HG03432 (cell line): ENCODE measurements around the gene PPFIA4.

Experiments used
- ATAC-seq: cut with Tn5 transposase; IDR thresholded peaks from one replicate; pipeline ENCODE4 v1.9.1; 2021; ENCODE audit warnings: mild to moderate bottlenecking, moderate library complexity; ENCODE audit not compliant: unreplicated experiment

PPFIA4 gene

DNA sequence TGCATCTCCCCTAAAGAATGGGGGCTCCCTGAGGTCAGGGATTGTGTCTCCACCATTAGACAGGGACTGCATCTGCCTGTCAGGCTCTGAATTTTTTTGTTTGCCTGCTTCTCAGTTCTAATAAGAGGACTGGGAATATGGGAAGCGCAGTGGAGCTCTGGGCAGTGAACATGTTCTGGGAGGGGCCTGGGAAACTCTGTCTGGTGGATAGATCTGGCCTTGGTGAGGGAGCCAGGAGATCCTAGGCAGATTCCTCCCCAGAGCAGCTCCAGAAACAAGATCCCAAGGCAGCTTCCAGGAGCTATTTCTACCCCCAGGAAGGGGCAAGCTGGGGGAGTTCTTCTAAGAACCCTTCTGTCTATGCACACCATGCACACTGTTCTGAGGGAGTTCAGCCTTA, 72.2 kb downstream of the PPFIA4 start:
- ATAC-seq, result no peak

DNA sequence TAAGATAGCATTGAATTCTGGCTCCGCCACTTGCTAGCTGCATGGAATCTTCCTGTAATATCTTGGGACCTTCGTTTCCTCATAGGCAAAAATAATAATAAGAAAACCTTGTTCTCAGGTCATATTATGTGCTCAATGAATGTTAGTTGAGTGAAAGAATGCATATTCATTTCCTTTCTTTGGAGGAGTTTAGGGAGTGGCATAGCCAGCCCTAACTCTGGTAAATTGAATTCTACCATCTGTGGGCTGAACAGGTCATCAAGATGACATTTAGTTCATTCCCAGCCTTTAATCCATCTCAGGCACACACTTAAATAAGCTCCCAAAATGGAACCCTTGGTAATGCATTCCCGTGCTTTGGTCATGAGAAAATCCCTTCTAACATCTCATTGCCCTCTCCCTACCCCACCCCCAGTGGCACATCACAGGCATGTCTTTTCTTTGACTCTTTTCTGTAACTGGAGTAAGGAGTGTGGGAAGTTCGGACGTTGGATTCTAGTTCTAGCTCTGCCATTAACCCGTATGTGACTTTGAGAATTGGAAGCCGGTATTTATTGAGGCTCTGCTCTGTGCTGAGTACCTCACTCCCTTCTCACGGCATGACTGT, 72.7 kb downstream of the PPFIA4 start:
- ATAC-seq, result no peak

DNA sequence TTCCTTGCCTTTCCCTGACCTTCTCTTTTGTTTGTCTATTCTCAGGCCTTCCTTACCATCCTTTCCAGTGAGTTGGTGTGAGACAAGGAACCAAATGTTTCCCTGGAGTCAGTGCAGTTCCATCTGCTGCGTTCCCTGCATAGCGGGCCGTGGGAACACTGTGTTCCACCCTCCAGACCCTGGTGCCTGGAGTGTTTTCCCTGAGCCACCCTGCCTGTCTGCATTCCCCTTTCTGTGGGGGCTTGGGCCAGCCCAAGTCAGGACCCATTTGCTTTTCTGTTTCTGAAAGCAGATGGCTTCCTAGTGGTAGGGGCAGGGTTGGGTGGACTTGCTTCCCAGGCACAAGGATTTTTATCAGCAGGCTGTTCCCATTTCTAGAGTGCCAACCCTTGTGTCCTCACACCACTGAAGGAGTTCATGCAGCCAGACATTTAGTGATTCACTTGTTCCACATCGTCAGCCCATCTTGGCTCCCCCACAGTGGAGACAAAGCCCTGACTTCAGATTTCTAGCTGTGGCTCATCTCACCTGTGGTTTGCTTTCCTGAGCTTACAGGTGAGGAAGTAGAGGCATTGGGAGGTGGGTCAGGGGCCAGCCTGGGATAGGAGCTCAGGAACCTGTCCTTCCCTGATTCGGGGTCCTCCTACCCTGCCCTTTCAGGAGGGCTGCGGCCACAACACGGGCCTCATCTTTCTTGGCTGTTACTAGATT, 73.7 kb downstream of the PPFIA4 start:
- no peak for ATAC-seq

DNA sequence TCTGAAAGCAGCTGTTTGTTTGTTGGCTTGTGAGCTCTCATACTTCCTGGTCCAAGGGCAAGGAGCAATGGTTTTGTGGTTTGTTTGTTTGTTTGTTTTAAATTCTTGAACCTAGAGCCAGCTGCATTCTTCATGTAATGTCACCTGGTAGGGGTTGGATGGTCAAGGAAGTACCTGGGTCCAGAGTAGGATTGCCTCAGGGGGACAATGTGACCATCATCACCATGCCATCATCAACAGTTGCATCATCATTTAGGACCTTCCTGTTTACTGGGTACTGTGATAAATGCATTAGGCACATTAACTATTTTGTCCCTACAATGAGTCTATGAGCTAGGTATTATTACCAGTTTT, 74.2 kb downstream of the PPFIA4 start:
- ATAC-seq, result no peak

DNA sequence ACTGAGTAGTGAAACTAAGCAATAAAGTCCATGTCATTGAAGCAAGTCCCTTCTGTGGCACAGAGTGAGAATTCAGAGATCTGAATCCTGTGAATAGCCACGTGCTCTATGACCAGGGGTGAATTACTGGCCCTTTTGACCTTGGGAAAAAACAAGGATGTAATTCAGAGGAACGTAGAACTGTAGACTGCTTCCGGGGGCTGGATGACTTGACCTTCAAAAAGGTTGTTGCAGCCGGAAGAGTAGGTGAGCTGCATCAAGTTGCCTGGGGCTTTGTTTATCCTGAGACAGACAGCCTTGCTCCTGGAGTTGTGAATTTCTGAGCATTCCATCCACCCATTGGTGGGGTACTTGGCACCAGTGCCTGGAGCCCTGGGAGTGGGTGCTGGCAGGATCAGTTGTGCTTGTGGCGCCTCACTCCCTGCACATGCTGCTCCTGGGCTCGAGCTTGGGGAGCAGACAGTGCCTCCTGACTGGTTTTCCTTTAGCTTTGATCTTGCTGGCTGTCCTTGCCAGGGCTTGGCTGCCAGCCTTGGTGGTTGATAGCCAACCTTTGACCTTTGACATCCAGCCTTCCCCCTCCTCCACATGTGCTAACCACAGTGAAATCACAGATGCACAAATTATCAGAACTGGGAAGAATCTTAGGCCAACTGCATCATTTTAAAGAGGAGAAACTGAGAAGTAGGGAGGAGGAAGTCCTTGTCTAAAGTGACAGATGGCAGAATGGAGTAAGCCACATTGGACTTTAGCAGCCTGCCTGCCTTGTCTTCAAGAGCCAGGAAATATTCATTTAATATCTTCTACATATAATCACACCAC, 75.7 kb downstream of the PPFIA4 start:
- no peak for ATAC-seq

DNA sequence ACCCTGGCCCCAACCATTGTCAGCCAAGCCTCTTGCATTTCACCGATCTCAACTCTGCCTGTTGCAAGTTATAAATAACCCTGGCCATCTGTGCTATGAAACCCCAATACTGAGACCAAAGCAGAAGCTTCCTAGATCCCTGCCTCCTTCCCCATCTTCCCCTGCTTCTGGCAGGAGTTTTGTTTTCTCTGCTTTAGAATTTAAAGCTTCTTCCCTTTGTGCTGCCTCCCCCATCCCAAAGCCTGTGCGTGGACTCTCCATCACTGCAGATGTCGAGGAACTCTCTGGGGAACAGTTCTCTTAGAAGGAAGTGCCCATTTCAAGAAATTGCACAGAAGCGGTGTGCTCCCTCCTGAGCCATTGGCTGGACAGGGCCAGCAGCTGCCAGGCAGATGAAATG, 76.9 kb downstream of the PPFIA4 start:
- no peak for ATAC-seq

DNA sequence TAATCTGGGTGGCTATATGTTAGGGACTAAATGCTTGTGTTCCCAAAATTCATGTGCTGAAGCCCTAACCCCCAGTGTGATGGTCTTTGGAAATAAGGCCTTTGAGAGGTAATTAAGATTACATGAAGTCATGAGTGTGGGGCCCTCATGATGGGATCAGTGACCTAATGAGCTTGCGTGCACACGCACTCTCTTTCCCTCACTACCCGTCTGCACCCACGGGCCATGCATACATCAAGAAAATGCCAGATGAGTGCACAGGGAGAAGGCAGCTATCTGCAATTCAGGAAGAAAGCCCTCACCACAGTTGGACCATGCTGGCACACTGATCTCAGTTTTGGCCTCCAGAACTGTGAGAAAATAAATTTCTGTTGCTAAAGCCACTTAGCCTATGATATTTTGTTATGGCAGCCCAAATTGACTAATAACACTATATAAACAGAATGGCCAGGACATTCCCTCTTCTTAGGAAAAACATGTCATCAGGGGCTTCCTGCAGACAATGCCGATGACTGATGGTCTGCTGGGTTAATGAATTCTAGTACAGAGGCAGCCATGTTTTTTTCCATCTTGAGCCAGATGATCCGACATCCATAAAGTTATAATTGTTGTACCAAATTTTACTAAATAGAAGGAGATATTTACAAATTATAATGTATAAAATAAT, 77.7 kb downstream of the PPFIA4 start:
- ATAC-seq, result no peak

DNA sequence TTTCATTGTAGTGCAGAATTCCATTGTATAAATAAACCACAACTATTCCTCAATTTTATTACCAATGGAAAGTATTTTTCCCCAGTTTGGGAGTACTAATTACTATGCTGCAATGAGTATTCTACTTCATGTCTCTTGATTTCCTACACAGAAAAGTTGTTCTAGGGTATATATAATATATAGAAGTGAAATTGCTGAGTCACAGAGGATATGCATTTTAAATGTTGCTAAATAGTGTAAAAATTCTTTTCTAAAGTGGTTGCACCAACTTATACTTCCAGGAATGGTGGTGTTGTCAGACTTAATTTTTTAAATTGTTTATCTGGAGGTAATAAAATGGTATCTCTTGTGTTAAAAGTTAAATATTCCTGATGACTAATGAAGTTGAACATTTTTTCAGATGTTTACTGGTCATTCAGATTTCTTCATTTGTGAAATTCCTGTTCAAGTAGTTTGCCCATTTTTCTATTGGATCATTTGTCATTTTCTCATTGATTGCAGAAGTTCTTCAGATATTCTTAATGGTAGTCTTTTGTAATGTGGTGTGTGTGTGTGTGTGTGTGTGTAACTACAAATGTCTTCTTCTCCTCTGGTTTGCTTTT, 78.6 kb downstream of the PPFIA4 start:
- ATAC-seq, result no peak

DNA sequence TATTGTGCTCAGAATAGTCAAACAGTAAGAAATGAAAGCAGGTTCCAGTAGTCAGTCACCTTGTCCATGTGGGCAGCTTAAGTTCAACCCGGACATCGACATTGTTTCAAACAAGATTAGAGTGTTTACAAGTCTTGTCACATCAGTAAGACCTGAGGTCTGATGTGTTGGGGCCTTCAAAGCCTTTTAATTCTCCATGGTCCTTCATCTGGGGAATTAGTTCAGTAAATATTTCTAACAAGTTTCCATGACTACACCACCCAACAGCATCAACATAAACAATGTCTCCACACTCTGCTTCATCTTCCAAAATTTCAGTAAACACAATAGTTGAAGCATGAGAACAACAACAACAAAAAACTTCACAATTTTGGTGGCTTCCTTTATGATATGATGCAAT, 86.2 kb downstream of the PPFIA4 start:
- no peak for ATAC-seq

DNA sequence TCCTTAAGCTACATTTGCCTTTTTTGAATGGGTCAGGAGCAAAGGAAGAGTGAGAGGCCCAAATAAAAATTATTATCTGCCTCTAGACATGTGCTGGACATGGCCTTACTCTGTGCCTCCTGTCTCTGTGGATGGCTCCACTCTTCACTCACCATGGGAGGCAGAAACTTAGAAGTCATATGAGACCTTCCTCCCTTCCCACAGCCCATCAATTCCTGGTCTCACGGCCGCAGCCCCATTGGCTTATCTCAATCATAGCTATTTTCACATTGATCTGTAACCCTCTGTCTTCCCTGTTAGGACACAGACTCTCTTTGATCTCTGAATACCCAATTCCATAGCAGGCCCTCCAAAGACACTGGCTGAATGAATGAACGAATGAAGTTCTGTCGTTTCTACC, 87.0 kb downstream of the PPFIA4 start:
- ATAC-seq, result no peak

DNA sequence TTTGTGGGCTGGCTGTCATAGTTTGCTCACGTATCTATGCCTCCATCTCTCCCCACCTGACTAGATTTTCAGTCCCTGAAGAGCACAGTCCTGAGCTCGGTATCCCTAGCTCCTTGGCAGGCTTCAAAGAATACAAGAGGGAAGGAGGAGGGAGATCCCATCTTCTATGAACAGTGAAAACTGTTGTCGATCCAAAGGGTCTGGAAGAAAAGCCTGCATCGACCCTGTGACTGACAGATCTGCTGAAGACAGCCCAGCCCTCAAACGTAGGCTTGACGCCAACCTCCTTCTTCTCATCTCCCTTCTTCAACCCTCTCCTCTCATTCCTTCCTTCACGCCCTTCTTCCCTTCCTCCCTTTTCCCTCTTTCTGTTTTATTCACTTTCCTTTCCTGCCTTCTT, 87.9 kb downstream of the PPFIA4 start:
- no peak for ATAC-seq

DNA sequence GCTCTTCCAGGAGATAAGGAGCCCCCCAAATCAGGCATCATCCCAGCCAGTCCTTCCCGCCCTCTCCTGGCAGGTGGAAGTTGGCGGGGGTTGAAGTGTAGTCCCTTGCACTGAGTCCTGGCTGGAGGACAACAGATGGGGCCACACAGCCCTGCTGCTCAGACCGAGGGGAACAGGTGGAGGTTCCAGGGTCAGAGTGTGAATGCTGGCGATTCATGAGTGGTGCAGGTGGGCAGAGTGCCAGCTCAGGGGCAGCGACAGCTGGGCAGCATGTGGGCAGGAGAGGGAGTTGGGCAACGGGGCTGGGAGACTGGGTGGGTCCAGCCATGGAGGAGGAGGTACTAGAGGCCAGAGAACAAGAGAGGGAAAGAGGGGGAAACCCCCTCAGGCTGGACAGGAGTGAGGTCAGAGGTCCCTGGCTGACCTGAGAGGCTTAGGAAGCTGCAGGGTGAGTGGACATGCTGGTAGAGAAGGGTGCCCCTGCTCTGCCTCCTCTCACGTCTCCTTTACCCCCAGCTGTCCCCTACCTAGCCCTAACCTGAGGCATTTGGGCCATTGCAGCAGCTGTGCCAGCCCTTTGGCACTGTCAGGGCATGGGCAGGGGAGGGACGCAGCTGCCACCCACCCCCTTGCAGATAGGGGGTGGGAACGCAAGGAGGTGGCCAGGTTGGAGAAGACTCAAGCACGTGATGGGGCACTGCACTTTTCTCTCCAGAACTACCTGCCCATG, 90.0 kb downstream of the PPFIA4 start:
- ATAC-seq, result no peak

DNA sequence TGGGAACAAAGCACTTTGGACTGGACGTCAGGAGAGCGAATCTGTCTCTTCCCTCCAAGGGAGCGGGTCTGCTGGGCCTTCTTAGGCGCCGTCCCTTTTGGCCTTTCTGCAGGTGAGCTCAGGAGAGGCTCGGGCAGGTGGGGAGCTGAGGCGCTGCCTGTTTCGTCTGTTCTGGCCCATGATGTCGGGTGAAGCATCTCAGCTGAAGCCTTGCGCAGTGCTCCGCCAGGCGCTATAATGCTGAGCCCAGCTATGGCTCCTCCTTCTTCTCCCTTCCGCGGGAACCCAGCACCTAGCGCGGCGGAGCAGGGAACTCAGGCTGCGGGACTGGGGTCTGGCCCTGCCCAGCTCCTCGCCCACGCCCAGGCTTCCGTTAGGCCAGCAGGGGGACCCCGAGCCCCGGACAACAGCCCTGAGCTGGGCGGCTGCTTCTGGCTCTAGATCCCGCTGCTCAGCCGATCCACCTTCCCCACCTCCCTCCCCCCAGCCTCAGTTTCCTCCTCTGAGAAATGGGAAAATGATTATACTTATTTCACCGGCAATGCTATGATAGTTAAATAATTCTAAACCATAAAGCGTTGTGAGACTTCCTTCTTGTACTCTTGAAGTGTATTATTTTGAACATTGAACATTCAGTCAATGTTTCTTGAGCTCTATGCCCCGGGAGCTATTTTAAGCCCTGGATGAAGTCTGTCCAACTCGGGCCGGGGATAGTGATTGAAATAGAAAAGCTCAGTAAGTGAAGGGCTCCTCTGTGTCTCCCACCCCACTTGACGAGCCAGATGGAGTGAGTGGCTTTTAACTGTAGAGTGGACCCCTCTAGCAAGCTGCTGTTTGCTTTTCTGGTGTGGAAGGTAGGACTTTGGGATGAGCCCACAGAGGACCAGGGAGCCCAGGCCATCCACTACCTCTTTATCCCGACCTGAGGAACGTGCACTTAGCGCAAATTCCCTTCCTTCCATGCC, 91.6 kb downstream of the PPFIA4 start:
- no peak for ATAC-seq

DNA sequence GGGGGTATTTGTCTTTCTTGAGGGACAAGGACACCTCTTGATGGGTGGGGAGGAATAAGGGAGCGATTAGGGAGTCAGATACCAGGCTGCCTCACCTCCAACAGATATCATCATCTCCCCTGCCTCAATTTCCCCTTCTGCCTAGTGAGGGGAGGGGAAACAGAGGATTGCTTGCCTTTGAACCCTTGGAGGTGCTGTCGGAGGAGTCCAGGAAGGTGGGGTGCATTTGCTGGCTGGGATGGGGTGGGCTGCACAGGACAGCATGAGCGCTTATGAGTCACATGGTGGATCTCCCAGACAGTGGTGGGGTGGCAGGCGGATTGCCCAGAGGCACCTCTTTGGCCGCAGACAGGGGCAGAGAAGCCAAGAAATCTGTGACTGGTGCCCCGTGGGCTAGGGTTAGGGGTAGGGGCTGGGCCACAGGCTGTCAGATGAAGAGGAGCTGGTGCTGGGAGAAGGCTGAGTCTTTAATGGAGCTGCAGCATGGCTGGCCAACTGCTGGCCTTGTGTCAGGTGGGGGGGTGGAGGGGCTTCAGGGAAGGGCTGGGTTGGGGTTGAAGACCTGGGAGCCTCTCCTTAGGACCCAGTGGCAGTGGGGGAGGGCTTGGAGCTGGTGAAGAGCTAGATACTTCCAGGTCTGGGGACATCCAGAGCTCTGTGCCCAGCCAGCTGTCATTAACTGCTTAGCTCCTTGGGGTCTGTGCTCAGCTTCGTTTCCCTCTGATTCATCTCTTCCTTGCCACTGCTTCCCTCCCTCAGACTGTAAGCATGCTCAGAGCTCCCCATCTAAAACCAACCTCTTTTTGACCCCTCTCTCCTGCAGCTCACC, 94.2 kb downstream of the PPFIA4 start:
- no peak for ATAC-seq

DNA sequence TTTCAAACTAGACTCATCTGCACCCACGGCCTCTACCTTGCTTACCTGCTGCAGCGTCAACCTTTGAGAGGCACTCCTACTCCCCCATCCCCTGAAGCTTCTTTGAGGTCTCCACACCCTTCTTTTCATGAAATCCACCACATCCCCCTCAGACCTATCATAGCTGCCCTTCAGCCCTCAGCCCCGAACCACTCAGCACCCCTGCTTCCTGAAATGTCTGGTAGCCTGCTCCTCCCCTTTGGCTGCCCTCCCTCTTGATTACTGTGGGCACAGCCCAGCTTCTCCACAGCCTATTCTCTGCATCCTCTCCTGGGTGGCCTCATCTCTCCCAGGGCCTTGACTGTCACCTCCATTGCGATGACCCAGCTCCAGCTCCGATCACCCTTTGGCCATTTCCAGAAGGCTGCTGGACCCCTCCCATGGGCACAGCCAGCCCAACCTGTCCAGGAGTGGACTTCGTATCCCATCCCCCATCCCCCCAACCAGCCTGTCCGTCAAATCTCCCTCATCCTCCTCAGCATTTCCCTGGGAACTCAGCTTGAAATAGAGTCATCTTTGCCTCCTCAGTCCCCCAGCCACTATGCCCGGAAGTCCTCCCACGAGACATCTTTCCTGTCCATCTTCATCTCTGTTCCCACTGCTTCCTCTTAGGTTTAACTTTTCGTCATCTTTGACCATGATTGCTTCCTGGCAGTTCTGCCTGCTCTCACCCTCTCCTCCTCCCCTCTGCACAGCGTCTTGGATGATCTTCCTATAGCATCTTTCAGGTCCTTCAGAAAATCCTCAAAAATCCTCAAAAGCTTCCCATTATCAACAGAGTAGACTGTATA, 95.1 kb downstream of the PPFIA4 start:
- ATAC-seq, result no peak

DNA sequence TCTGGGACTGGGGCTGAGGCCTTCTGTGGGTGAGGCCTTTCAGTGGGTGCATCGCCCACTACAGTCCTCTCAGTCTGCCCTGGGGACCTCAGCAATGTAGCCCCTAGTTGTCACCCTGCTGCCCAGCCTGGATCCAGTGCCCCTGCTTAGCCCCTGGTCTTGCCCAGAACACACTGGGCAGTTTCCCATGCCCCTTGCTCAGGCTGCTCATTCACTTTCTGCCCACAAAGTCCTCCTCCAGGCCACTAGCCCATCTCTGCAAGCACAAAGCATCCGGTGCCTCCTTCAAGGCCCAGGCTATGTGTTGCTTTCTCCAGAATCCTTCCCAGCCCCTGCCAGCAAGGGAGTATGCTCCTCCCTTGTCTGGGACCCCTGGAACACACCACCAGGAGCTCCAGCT, 95.9 kb downstream of the PPFIA4 start:
- ATAC-seq, result no peak

DNA sequence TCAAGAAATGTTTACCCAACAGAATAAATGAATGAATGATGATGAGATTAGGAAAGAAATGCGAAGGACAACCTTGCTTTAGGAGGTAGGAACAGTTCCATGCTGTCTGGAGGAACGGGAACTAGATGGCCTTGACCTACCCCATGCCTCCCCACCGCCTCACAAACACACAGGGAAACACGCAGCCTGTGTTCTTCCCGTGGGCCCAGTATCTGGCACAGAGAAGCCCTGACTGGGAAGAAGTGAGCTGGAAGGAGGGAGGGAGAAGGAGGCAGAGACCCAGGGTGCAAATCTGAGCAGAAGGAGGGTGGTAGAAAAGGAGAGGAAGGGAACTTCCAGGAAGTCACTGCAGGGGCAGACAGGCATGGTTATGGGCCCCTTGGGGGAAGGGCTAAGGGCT, 97.7 kb downstream of the PPFIA4 start:
- ATAC-seq, result no peak
